ENCODE measurements around the gene IFNAR1.
A peak's percentile ranks its signal among the peaks of the same experiment; 100 is the strongest.

The IFNAR1 gene

DNA sequence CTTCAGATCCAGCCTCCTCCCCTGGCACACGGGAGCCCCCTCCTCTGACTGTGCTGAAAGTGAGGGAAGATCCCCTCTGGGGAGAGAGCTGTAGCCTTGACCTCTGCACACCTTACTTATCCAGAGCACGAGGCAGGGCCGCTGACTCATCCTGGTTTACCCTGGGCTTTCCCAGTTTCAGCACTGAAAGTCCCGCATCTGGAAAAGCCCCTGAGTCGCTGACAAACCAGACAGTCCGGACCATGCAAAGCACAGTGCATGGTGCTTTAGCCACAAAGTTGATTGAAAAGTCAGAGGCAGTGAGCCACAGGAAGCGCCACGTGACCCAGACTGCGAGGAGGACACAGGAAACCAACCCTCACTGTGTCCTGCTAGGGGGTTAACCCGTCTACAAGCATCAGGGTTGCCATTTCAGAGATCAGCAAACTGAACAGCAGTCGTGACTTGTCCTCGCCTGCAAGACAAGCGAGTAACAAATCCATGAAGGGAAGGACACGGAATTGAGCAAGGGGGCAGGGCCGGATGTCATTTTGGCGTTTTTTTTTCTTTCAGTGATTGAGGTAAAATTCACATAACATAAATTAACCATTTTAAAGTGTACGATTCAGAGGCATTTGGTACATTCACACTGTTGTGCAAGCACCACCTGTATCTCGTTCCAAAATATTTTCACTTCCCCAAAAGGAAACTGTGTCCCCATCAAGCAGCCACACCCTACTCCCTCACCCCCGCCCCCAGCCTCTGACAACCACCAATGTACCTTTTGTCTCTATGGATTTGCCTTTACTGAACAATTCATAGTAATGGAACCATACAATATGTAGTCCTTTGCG lies 58.5 kb downstream of the IFNAR1 start:
- ChIA-PET CTCF (interaction anchor here (1.3 to 15.0 kb wide), 2 partner anchors 23 to 59 kb away, joined by 3 to 142 read pairs; no protein-coding TSS in a partner anchor), POLR2A (no interaction called here)
- TF ChIP-seq, protein P1, sequence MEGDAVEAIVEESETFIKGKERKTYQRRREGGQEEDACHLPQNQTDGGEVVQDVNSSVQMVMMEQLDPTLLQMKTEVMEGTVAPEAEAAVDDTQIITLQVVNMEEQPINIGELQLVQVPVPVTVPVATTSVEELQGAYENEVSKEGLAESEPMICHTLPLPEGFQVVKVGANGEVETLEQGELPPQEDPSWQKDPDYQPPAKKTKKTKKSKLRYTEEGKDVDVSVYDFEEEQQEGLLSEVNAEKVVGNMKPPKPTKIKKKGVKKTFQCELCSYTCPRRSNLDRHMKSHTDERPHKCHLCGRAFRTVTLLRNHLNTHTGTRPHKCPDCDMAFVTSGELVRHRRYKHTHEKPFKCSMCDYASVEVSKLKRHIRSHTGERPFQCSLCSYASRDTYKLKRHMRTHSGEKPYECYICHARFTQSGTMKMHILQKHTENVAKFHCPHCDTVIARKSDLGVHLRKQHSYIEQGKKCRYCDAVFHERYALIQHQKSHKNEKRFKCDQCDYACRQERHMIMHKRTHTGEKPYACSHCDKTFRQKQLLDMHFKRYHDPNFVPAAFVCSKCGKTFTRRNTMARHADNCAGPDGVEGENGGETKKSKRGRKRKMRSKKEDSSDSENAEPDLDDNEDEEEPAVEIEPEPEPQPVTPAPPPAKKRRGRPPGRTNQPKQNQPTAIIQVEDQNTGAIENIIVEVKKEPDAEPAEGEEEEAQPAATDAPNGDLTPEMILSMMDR (IDR thresholded peaks at IDR 0.05; ENCODE audit: control extremely low read depth, extremely low read depth, low read depth, missing control alignments): no peak
- peak; percentile 71 for DNase-seq (ENCODE audit: extremely low spot score)

DNA sequence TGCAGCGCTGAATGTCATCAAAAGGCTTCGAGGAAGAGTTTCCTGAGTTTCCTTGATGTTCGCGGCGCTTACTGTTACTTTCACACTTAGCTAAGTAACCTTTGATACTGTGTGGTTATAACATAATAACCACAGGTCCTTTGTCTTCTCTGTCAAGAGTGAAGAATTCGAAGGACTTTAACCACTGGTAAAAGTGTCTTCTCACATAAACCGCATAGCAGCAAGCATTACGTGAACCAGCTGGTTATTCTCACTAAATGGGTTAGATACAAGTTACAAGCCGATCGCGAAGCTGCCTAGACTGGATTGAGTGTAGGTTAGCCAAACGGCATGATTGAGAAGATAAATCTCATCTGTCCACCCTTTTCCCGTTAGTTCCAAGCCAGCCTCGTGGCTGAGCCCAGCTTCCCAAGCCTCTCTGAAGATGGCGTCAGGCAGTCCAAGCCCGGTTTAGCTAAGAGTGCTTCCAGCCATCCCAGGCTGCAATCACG lies 60.1 kb downstream of the IFNAR1 start:
- DNase-seq (ENCODE audit: extremely low spot score): no peak
- ChIA-PET POLR2A (no interaction called here), CTCF (interaction anchor here (0.9 to 6.5 kb wide), 6 partner anchors 13 to 445 kb away, joined by 3 to 39 read pairs (median 5); no protein-coding TSS in a partner anchor)
- TF ChIP-seq, protein P1 (IDR thresholded peaks at IDR 0.05; ENCODE audit: control extremely low read depth, extremely low read depth, low read depth, missing control alignments): no peak

DNA sequence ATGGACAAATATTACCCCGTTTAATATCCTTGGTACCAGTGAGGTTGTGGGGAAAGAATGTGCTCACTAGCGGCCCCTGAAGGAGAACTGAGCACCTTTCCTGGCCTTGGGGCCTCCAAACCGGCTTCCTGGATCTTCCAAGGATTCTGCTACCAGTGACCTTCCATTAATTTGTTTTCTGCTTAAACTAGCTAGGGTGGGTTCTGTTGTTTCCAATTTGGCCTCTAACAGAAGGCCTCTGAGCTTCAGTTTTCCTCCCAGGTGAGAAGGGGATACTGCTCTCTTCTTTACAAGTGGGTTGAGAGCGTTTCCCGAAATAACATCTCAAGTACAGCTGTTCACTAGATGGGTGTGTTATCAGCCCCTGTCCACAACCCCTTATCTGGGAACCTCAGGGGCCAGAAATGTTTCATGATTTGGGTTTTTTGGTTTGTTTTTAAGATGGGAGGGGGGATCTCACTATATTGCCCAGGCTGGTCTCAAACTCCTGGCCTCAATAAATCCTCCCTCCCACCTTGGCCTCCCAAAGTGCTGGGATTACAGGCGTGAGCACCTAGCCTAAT lies 61.5 kb downstream of the IFNAR1 start:
- no peak for DNase-seq (ENCODE audit: extremely low spot score)
- TF ChIP-seq, protein P1 (IDR thresholded peaks at IDR 0.05; ENCODE audit: control extremely low read depth, extremely low read depth, low read depth, missing control alignments): no peak
- ChIA-PET POLR2A (no interaction called here), CTCF (interaction anchor here (1.3 to 6.5 kb wide), 6 partner anchors 9 to 220 kb away, joined by 3 to 39 read pairs (median 7); no protein-coding TSS in a partner anchor)

DNA sequence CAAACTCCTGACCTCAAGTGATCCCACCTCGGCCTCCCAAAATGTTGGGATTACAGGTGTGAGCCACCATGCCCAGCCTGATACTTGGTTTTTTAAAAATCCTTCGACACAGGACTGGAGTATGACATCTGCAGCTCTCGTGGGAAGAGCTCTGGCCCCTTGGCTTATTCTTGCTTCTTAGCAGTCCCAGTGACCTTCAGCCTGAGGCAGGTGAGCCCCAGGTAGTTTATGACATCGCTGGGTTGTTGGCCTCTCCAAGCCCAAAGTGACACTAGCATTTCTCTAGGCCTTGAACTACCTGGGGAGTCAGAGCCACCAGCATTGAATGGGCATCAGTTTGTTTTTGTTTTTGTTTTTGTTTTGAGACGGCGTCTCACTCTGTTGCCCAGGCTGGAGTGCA lies 62.5 kb downstream of the IFNAR1 start:
- ChIA-PET POLR2A (no interaction called here), CTCF (interaction anchor here (1.6 to 6.5 kb wide), 3 partner anchors 10 to 219 kb away, joined by 3 to 39 read pairs (median 35); no protein-coding TSS in a partner anchor)
- TF ChIP-seq, protein P1 (IDR thresholded peaks at IDR 0.05; ENCODE audit: control extremely low read depth, extremely low read depth, low read depth, missing control alignments): no peak
- no peak for DNase-seq (ENCODE audit: extremely low spot score)

DNA sequence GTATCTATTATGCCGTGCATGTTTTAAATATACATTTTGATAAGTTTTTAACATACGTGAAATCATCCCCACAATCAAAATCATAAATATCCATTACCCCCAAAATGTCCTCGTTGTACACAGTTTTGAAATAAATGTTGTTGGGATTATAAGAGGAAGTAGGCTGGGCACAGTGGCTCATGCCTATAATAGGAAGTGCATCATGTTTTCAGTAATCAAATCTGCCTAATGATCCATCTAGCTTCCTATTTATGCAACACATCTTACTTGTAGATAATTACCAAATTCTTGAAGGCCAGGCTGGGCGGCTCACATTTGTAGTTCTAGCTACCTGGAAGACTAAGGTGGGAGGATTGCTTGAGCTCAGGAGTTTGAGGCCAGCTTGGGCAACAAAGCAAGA lies 63.4 kb downstream of the IFNAR1 start:
- ChIA-PET CTCF (interaction anchor here (1.0 to 6.5 kb wide), 3 partner anchors 9 to 57 kb away, joined by 3 to 39 read pairs (median 35); no protein-coding TSS in a partner anchor), POLR2A (no interaction called here)
- DNase-seq (ENCODE audit: extremely low spot score): no peak
- TF ChIP-seq, protein P1 (IDR thresholded peaks at IDR 0.05; ENCODE audit: control extremely low read depth, extremely low read depth, low read depth, missing control alignments): no peak

DNA sequence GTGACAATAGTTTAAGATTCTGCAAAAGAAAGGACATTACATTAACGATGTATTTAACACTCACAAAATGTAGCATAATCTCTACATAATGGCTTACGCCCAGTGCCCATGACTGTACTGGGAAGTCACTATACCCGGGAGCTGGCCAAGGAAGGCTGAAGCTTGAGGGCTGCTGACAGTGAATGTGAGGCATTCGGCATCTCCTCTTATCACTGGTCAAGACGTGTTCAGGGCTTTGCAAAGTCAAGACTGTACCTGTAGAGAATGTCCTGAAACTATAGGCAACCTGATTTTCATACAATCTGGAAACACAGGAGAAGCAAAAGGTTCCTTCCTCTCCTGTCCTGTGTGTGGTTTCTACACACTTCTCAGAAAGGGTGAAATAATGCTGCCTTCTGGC lies 65.7 kb downstream of the IFNAR1 start:
- CTCF ChIA-PET: interaction anchor here (1.2 to 6.5 kb wide), 3 partner anchors 23 to 30 kb away, joined by 3 to 39 read pairs (median 5); no protein-coding TSS in a partner anchor
- no peak for DNase-seq (ENCODE audit: extremely low spot score)
- TF ChIP-seq, protein P1 (IDR thresholded peaks at IDR 0.05; ENCODE audit: control extremely low read depth, extremely low read depth, low read depth, missing control alignments): no peak
- POLR2A ChIA-PET: no interaction called here

Data from GM10248 (cell line).